Gastrocnemius medialis (tissue), 4 donors: ENCODE data around the gene YIF1B.

Experiments
- CTCF ChIP-seq, 5 experiments: fragments of 450-650 bp in 3 of 5; fragments of 200-600 bp in 2 of 5; sonication (generic) in 2 of 5; IDR thresholded peaks in 4 of 5; conservative IDR thresholded peaks in 1 of 5; 1 replicate in 4 of 5; 2 replicates in 1 of 5; pipeline ENCODE4 v1.5.1; 2016 to 2019; ENCODE audit warnings: antibody characterized with exemption in 5 of 5, mild to moderate bottlenecking in 3 of 5, moderate library complexity in 3 of 5
- POLR2A ChIP-seq, 2 donors: fragments of 450-650 bp; IDR thresholded peaks; one replicate each; pipeline ENCODE4 v1.6.1; 2017; ENCODE audit warnings: antibody characterized with exemption in 2 of 2, mild to moderate bottlenecking in 2 of 2, moderate library complexity in 2 of 2

DNA sequence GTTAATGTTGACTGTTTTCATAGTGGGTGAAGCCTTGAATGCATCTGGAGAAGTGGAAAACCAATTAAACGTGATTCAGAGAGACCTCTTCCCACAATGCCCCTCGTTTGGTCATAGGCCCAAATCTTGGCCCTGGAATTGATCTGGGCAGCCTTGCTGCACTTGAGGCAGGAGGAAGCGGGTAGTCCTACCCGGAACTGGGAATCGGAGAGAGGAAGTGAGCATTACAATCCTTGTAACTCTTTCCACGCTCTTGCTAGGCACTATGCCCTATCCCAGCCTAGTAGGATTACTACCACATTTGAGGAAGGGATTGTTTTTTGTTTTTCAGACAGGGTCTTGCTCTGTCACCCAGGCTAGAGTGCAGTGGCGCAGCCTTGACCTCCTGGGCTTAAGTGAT lies 7.5 kb upstream of the YIF1B start:
- no peak for TF ChIP-seq CTCF (IDR thresholded peaks at IDR 0.05 in 4 of 5, conservative IDR thresholded peaks at IDR 0.05 in 1 of 5)
- TF ChIP-seq POLR2A (IDR thresholded peaks at IDR 0.05): no peak
